NCI-H1436 treated with DMSO at 0.1 percent for 48 hours (cell line): ENCODE results near the gene DRAM1.
"Not testable (repeated sequence)": the region's sequence is repeated elsewhere in the genome, so short reads cannot be mapped to it uniquely, and the experiment has no call there.

Experiments used
- DNase-seq: peaks from one replicate; lab custom pipeline; 2025; lab: John Stamatoyannopoulos, UW

The DRAM1 gene

GRCh38 chr12:101876861-101877805, at the start of gene DRAM1:
DRAM1 (plus strand) TSS chr12:101877580; CDS start chr12:101877790, 210 bp downstream.
- DNase-seq, result no peak

- no peak for DNase-seq
Observed at GRCh38 chr12:101828463-101829196, 48.8 kb upstream of the DRAM1 start.

GRCh38 chr12:101829639-101830366, 47.6 kb upstream of the DRAM1 start:
- DNase-seq, result no peak

GRCh38 chr12:101830367-101831325, 46.7 kb upstream of the DRAM1 start, which contains the start of gene GNPTAB:
GNPTAB (minus strand) TSS chr12:101830959; CDS start chr12:101830675, 284 bp downstream.
- DNase-seq, result peak; percentile 40

GRCh38 chr12:101832030-101832429, 45.4 kb upstream of the DRAM1 start:
- DNase-seq, result no peak

- DNase-seq, result no peak
Observed at GRCh38 chr12:101838628-101839323, 38.6 kb upstream of the DRAM1 start.

GRCh38 chr12:101839324-101840283, 37.8 kb upstream of the DRAM1 start:
- no peak for DNase-seq

- no peak for DNase-seq
Observed at GRCh38 chr12:101841069-101841468, 36.3 kb upstream of the DRAM1 start.

- DNase-seq, result no peak
Observed at GRCh38 chr12:101845137-101845711, 32.2 kb upstream of the DRAM1 start.

GRCh38 chr12:101847325-101847724, 30.1 kb upstream of the DRAM1 start:
- no peak for DNase-seq

- no peak for DNase-seq
Observed at GRCh38 chr12:101850199-101850598, 27.2 kb upstream of the DRAM1 start.

GRCh38 chr12:101852998-101853397, 24.4 kb upstream of the DRAM1 start:
- DNase-seq, result no peak

- no peak for DNase-seq
Observed at GRCh38 chr12:101854747-101855146, 22.6 kb upstream of the DRAM1 start.

- DNase-seq, result no peak
Observed at GRCh38 chr12:101855364-101855884, 22.0 kb upstream of the DRAM1 start.

- no peak for DNase-seq
Observed at GRCh38 chr12:101855976-101856375, 21.4 kb upstream of the DRAM1 start.

GRCh38 chr12:101856614-101857013, 20.8 kb upstream of the DRAM1 start:
- DNase-seq, result not testable (repeated sequence)

GRCh38 chr12:101857043-101857558, 20.3 kb upstream of the DRAM1 start:
- no peak for DNase-seq

GRCh38 chr12:101858361-101858760, 19.0 kb upstream of the DRAM1 start:
- DNase-seq, result no peak
